SHP77 treated with DMSO at 0.1 percent for 48 hours (cell line): Measurements from ENCODE around the gene RNFT2.

Experiments
- DNase-seq: peaks from one replicate; lab custom pipeline; 2025; lab: John Stamatoyannopoulos, UW

RNFT2 gene

DNA sequence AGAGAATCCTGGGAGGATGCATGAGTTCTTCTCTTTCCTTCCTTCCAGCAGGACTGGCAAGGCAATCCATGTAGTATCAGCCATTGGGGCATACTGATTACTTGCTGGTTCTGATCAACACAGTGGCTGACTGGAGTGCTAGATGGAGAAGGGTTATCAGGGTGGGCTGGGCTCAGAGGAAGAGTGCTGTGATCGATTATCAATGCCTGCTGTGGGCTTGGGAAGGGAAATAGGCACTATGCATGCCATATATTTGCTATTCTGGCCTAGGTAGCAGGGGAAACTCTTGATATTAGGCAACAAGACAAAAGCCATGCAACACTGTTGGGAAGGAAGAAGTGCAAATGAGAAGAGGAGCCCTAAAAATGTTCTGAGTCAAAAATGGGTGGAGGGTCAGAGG lies 97.4 kb downstream of the RNFT2 start:
- no peak for DNase-seq

DNA sequence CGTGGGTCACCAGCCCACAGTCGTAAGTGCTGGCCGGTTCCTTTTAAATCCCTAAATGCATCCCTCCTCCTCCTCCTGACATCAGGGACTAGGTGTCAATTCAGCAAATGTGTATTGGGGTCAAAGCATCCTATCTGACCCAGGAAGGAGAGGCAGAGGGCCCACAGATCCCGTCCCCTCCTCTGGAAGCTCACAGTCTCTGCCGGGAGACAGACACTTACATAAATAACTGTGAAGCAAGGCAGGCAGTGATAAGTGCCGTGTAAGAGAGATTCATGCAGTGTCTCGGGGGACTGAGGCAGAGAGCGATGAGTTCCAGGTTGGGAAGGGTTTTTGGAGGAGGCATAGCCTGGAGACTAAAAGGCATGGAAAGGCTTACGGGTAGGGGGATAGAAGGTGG lies 99.0 kb downstream of the RNFT2 start:
- DNase-seq, result no peak

DNA sequence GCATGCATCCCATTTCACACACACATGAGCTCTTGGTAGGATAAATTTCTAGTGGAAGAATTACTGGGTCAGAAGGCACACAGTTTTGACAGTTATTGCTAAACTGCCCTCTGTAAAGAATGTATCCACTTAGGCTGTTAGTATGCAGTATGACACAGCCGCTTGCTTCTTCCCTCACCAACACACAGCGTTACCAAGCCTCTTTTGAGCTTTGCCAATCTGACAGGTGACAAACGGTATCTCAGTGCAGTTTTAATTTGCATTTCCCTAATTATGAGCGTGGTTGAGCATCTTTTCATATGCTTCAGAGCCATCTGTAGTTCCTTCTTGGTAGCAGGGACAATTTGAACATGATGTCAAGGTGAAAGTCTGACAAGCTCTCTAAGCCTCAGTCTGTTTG lies 100.2 kb downstream of the RNFT2 start:
- no peak for DNase-seq

DNA sequence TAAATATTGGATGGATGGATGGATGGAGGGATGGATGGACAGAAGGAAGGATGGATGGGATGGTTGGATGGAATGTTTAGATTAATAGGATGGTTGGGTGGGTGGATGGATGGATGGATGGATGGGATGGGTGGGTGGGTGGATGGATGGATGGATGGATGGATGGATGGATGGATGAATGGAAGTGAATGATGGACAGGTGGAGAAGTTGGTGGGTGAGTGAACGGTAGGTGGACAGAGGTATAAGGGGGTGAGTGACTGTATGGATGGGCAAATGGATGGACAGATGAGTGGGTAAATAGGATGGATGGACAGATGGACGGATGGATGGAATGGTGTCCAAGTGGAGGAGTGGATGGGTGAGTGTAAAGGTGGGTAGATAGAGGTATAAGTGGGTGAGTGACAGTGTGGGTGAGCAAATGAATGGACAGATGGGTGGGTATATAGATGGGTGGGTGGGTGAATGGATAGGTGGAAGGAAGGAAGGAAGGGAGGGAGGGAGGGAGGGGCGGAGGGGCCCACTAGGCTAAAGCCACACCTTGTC lies 101.2 kb downstream of the RNFT2 start:
- no peak for DNase-seq

DNA sequence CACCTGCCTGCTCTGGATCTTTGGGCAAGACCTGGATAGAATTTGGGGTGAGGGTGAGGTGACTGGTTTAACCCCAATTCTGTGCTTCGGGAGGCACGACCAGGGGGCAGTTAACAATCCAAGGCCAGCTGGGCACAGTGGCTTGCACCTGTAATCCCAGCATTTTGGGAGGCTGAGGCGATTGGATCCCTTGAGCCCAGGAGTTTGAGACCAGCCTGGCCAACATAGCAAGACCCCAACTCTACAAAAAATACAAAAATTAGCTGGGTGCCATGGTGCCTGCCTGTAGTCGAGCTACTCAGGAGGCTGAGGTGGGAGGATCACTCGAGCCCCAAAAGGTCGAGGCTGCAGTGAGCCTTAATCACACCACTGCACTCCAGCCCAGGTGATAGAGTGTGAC lies 105.0 kb downstream of the RNFT2 start:
- no peak for DNase-seq

DNA sequence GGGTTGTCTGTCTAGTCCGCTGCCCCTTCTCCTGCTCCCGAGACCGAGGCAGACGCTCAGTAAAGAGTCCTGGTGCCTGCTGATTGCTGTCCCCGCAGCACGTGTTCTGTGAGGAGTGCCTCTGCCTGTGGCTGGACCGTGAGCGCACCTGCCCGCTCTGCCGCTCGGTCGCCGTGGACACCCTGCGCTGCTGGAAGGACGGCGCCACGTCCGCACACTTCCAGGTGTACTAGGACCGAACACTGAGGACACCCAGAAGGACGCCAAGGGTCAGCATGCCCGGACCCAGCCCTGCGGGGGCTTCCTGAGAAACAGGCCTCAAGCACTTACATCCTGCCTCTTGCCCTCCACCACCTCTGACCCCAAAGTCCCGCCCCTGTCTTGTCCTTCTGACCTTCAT lies 111.1 kb downstream of the RNFT2 start:
- no peak for DNase-seq

DNA sequence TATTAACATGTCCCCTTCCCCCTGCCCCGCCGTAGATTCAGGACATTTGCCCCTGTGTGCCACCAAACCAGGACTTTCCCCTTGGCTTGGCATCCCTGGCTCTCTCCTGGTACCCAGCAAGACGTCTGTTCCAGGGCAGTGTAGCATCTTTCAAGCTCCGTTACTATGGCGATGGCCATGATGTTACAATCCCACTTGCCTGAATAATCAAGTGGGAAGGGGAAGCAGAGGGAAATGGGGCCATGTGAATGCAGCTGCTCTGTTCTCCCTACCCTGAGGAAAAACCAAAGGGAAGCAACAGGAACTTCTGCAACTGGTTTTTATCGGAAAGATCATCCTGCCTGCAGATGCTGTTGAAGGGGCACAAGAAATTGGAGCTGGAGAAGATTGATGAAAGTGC lies 114.2 kb downstream of the RNFT2 start:
- DNase-seq, result no peak

DNA sequence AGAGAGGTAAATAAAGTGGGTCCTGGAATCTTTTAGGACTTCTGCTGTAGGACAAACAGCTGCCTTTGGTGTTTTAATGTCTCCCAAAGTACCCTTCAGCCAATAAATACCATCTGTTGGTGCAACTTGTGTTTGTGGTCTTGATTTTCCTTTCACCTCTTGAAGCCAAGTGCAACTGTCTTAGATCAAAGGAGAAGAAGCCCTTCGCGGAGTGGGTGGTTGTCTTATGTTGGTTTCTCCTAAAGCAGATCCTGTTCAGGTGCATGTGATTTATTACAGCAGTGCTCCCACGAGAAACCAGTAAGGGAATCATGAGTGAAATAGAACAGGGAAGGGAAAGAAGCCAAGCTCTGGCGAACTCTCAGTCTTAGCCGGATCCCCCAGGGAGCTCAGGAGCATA lies 115.4 kb downstream of the RNFT2 start:
- DNase-seq, result no peak

DNA sequence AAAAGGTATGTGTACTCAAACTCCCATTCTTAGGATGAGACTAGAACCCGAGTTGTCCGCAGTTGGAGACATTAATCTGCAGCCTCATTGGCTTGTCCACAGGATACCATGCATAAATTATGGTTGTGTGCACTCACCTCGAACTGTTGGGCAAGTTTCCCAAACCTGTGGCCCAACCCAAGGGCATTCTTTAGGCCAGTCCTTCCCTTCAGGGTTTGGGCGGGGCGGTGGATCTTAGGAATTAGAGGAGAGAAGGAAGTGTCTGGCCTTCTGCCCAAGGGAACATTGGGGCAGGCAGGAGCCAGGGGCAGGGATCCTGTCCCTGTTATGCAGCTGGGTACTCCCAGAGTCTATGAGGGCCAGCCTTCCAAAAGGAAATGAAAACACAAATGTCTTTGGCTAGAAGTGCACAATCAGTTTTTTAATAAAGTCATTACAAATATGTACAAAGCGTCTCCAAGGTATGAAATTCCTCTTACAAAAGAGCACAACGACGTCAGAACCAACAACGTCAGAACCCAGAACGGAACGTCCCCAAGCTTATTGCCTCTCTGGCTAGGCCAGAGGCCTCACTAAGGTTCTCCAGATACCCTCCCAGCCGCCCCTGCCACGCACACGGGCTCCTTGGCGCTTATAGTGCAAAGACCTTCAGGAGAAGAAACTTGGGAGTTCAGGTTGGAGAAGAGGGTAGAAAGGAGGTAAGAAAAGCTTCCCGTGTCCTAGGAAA lies 117.8 kb downstream of the RNFT2 start:
- no peak for DNase-seq

DNA sequence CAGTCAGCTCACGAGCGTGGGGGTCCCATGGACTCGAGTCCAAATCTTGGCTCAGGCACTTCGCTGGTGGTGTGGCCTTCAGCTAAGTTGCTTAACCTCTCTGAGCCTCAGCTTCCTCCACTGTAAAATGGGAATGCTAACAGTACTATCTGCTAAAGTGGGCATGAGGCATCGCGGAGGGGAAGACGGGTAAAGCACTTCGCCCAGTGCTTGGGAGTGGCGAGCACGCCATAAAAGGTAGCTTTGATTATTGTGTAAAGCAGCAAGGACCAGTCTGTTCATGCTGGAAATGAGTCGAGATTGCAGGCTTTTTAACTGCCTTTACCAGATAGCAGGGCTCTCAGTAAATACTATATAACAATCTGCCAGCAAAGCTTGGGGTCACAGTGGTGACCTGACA lies 118.6 kb downstream of the RNFT2 start:
- no peak for DNase-seq

DNA sequence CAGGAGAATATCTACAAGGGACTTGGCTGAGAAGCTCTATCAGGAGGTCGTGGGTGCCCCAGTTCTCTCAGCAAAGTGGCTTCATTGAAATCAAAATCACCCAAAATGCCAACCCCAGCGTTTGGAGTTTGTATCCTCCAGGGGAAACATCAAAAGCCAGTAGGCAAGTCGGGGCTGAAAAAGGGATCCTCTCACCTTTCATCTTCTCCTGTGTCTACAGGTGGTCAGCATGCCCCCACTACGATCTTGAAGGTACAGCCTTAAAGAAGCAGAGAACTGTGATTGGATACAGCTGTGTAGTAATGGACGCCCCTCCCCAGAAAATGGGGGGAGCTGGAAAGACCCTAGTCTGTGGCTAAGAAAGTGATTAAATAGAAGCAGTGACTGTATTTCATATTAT lies 121.0 kb downstream of the RNFT2 start:
- no peak for DNase-seq

DNA sequence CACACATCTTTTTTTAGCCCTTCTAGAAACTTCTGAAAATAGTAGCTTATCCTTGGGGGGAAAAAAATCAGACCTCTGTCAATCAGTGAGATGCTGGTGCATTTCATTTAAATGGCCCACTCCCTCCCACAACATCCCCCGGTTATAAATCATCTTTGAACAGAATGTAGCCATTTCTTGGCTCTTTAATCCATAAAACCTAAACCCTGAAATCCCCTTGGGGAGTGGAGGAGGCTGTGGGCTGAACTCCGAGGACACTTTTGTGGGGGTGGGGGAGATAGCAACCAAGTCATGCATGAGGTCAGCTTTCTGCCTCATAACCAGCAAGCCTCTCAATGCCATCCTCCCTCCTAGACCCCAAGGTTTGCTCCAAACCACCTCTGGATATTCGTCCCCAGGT lies 122.1 kb downstream of the RNFT2 start:
- DNase-seq, result no peak

DNA sequence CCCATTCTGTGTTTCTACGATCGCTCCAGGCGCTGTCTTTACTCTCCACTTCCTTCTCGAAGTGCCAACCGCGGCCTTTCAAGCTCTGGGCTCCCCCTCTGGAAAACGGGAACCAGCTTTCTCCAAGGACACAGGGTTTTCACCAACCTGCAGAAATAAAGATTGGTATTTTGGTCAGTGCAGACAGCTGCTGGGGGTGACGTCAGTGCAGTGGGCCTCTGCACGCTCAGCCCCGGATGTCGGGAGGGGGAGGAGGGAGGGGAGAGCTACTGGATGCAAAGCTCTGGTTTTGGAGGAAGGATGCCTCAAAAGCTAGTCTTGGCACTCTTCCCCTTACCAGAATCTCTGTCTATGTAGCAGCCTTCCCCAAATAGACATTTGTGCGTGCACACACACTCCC lies 123.2 kb downstream of the RNFT2 start:
- DNase-seq, result peak; percentile 86

DNA sequence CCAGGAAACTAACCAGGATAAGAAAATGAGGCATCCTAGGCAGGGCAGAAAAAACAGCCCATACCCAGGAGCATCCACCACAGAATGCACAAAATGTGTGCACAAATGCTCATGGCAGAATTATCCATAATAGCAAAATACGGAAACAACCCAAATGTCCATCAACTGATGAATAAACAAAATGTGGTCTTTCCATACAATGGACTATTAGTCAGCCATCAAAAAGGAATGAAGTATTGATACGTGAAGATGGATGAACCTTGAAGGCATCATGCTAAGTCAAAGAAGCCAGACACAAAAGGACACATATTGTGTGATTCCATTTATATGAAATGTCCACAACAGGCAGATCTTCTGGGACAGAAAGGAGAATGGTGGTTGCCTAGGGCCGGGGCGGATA lies 124.1 kb downstream of the RNFT2 start:
- DNase-seq, result no peak

DNA sequence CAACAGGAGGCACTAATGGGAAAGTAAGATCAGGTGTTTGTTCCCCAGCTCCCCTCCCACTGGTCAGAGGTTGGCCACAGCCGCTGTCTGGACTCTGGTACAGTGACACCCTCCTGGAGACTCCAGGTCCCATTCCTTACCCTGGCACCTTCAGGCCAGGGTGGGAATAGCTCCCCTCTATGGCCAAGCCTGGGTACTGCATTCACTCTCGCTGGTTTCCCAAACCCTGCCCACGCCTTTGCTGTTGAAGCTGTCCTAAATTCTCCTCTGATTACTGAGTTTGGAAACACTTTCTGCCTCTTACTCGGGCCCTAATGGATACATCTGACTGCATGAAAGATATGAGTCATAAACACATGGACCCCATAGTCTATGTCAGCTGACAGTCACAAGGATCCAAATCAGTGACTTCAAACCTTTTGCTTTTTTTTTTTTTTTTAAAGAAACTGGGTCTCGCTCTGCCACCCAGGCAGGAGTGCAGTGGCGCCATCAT lies 125.2 kb downstream of the RNFT2 start:
- no peak for DNase-seq

DNA sequence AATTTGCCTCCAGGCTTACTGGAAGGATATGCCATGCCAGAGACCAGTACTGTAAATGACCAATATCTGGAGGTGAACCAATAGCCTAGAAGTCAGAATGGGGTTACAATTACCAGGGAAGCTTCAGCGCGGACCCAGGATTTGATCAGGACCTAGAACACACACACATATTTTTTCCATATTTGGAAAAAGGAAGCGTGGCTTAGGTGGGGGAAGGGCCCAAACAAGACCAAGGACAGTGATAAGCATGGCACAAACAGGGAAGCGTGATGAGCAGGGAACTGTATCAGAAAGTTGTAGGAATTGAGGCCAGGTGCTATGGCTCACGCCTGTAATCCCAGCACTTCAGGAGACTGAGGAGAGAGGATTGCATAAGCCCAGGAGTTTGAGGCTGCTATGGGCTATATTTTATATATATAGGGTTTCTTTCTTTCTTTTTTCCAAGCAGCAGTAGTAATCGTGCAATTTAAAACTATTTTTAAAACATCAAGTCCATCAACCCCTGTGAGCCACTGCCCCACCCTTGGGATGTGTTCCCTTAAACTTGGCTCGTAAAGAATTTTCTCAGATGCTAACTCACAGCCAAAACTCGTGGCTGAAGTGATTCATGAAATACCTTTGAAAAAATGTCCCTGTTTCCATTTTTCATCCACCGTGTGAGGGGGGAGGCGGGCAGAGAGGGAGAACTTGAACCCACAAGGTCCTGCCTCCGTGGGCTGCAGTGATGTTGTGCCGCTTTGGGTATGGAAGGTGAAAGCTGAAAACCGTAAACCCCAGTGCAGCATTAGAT lies 126.5 kb downstream of the RNFT2 start:
- no peak for DNase-seq

DNA sequence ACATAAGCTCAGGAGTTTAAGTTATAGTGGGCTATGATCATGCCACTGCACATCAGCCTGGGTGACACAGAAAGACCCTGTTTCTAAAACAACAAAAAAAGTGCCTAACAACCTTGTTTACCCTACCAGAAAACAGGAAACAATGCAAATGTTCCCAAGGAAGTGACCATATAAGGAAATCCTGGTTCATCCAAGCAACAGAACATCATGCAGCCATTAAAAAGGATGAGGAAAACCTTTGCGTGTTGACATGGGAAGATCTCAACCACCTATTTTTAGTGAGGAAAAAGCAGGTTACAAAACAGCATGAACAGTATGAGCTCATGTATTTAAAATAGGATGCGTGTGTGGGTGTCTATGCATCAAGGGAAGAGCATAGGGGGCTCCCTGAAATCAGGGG lies 129.4 kb downstream of the RNFT2 start:
- DNase-seq, result no peak

DNA sequence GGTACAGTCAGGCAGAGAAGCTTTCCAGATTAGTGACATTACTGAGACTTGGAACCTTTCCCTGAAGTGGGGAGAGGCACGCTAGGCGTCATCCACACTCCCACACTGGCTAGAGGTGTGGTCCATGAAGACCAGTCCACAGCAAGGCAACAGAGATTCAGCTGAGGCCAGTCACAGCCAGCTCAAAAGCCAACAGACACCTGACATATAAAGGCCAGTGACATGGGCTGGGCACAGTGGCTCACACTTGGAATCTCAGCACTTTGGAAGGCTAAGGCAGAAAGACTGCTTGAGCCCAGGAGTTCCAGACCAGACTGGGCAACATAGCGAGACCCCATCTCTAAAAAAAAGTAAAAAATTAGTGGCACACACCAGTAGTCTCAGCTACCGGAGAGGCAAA lies 132.2 kb downstream of the RNFT2 start:
- no peak for DNase-seq

DNA sequence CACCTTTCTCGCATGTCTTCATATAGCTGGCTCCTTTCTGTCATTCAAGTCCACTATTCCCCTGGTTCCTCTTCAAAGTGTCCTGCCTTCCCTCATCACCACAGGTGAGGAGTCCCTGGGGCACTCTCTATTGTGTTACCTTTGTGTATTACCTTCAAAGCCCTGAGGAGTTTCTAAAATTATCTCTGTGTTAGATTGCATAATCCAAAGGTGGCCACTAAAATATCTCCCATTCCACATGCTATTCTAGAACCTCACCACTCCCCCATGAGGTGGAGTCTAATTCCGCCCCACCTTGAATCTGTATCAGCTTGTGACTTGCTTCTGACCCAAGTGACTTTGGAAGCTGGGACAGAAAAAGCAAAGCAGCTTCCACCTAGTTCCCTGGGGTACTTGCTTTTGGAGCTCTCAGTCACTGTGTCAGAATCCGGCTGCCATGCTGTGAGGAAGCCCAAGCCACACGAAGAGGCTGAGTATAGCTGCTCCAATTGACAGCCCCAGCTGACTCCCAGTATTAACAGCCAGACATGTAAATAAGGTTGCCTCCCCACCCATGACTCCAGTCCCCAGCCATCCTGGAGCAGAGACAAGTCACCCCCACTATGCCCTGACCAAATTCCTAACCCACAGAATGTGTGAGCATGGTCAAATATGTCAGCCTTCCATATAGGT lies 136.3 kb downstream of the RNFT2 start:
- no peak for DNase-seq

DNA sequence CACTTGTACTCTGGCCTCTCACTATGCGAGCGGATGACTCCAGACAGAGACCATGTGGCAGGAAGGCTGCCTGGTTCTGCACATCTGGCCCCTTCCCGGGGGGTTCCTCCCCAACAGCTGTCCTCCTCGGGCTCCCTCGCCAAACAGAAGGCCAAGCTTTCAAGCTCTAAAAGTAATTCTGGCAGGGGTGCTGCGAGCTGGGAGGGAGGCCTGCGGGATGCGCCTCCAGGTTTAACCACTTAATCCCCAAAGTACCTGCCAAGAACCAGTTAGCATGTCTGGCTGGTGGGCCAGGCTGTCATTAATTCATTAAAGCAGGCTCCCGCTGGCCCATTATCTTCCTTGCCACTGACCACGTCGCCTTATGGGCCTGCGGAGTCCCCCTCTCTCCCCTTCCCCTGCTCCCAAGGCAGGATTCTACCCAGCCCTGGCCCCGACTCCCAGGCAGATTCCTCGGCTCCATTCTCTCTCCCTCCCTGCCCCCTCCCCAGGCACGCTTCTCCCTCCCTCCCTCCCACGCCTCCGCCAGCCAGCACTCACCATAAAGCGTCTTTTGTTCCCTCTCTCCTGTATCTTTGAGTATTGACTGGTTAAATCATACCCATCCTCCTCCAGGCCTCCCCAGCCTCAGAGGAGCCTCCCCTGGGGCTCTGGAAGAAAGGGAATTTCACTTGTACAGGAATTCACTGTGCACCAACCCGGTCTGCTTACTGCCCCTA lies 138.2 kb downstream of the RNFT2 start:
- no peak for DNase-seq

DNA sequence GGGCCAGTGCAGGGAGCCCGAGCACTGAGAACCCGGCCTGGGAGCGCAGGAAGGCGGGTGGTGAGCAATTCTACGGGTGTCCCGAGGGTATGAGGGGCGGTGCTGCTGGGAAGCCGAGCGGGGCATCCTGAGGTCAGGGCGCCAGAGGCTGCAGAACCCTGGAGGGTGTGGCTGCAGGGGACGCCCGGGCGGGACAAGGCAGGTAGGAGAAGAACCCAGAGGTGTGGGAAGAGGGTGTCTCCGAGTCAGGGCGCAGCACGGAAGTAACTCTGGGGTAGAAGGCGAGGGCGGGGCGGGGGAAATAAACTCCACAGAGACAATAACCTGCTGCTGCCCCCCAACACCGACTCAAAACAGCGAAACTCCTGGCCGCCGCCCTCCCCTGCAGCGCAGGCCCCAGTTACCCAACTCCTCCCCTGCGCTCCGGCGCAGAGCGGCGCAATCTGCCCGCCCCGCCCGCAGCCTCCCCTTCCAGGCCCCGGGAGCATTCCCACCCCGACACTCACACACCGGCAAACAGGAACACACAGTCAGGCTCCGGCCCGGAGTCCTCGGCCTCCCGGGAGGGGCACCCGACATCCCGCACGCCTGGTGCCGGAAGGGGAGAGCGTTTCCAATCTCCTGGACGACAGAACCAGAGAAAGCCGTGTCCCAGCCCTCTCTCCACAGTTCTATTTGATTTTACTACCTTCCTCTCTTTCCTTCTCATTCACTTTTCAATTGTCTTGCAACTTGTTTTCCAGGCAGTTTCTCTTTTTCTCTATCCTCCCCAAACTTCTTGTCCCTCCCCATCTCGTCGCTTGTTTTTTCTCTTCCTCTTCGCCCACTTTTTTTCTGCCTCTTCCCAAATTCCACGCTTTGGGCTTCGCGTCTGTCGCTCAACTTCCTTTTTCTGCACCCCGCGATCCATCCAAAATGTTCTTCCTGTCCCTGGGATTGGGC lies 140.7 kb downstream of the RNFT2 start:
- DNase-seq, result no peak
